H1 (cell line): ENCODE results near the gene APAF1. TPM values are rescaled to one million over a fixed set of nuclear protein-coding genes. Genes with fewer than 3 reads are reported as not detected.

Source experiments
- CTCF ChIA-PET: fragments of 300-600 bp; sonication (Branson Sonifier 250); formaldehyde crosslinking; loops from one replicate; lab custom pipeline; 2021; ENCODE audit not compliant: partially characterized antibody; lab: Charles Lee
- POLR2A ChIA-PET: fragments of 300-600 bp; sonication (Branson Sonifier 250); formaldehyde crosslinking; loops from one replicate; lab custom pipeline; 2021; ENCODE audit warnings: inconsistent platforms; ENCODE audit not compliant: partially characterized antibody; lab: Charles Lee
- DNase-seq, 2 experiments: peaks; one replicate each; pipeline versions ENCODE4 v3.0.0 to v3.0.0-alpha.2; 2010 to 2022; ENCODE audit warnings: low spot score in 2 of 2, low read depth in 1 of 2, mixed read lengths in 1 of 2
- FAIRE-seq: peaks from 2 replicates; lab custom pipeline; 2011; peaks lifted over from hg19 to GRCh38; lab: Jason Lieb, UNC
- H2AFZ ChIP-seq: 2 replicates; pipeline ENCODE4 v1.8.1; 2012; ENCODE audit warnings: low read length, inconsistent platforms
- H2AK5ac ChIP-seq: 2 replicates; pipeline ENCODE4 v1.6.1; 2013; ENCODE audit warnings: low read depth, low read length
- H2BK120ac ChIP-seq: replicated peaks from 2 replicates; pipeline ENCODE3; 2013; ENCODE audit warnings: low read depth, low read length, inconsistent platforms
- H2BK12ac ChIP-seq: 2 replicates; pipeline ENCODE4 v1.6.1; 2013; ENCODE audit warnings: low read depth, low read length
- H2BK15ac ChIP-seq: 2 replicates; pipeline ENCODE4 v1.6.1; 2013; ENCODE audit warnings: low read length
- H2BK20ac ChIP-seq: 2 replicates; pipeline ENCODE4 v1.6.1; 2013; ENCODE audit warnings: low read length
- H2BK5ac ChIP-seq: 2 replicates; pipeline ENCODE4 v1.6.1; 2013; ENCODE audit warnings: low read depth, low read length
- H3K14ac ChIP-seq: 2 replicates; pipeline ENCODE4 v1.6.1; 2013; ENCODE audit warnings: inconsistent platforms; ENCODE audit not compliant: insufficient read length
- H3K18ac ChIP-seq: 2 replicates; pipeline ENCODE4 v1.6.1; 2013; ENCODE audit warnings: low read length; ENCODE audit errors: extremely low read depth
- H3K23ac ChIP-seq: 2 replicates; pipeline ENCODE4 v1.6.1; 2013; ENCODE audit warnings: inconsistent platforms; ENCODE audit not compliant: insufficient read length
- H3K23me2 ChIP-seq: 2 replicates; pipeline ENCODE4 v1.6.1; 2013; ENCODE audit warnings: low read depth, low read length
- H3K27ac ChIP-seq: 2 replicates; pipeline ENCODE4 v1.6.1; 2011; ENCODE audit warnings: low read depth, low read length, inconsistent platforms
- H3K27me3 ChIP-seq, 4 experiments: replicated peaks in 1 of 4; 1 replicate in 1 of 4; 2 replicates in 3 of 4; pipeline versions ENCODE4 v1.6.1 to v1.8.1; 2011 to 2013; ENCODE audit warnings: low read length in 3 of 4, mild to moderate bottlenecking in 3 of 4, inconsistent platforms in 2 of 4, mixed read lengths in 2 of 4, moderate library complexity in 1 of 4; ENCODE audit not compliant: control insufficient read depth in 3 of 4, insufficient read depth in 3 of 4; ENCODE audit errors: extremely low read depth in 1 of 4
- H3K36me3 ChIP-seq, 4 experiments: 2 replicates each; pipeline versions ENCODE4 v1.6.1 to v1.8.1; 2011 to 2013; ENCODE audit warnings: mild to moderate bottlenecking in 4 of 4, low read length in 3 of 4, moderate library complexity in 2 of 4, control low read depth in 1 of 4, inconsistent platforms in 1 of 4; ENCODE audit not compliant: insufficient read depth in 4 of 4, control insufficient read depth in 2 of 4
- H3K4ac ChIP-seq: replicated peaks from 2 replicates; pipeline ENCODE3; 2013; ENCODE audit warnings: low read length, low read depth, mixed read lengths, inconsistent platforms; ENCODE audit not compliant: insufficient read length
- H3K4me1 ChIP-seq, 4 experiments: replicated peaks in 1 of 4; 1 replicate in 1 of 4; 2 replicates in 3 of 4; pipeline versions ENCODE4 v1.6.1 to v1.8.1; 2011 to 2013; ENCODE audit warnings: low read length in 3 of 4, inconsistent platforms in 2 of 4, mixed read lengths in 1 of 4; ENCODE audit not compliant: insufficient read depth in 4 of 4, control insufficient read depth in 3 of 4
- H3K4me2 ChIP-seq, 2 experiments: 2 replicates each; pipeline versions ENCODE4 v1.6.1 to v1.8.1; 2011 to 2013; ENCODE audit warnings: low read depth in 2 of 2, low read length in 2 of 2, control low read depth in 1 of 2, inconsistent platforms in 1 of 2, mild to moderate bottlenecking in 1 of 2; ENCODE audit not compliant: insufficient read depth in 1 of 2
- H3K4me3 ChIP-seq, 4 experiments: fragments of 200-600, 300-600 bp in 1 of 4; sonication (generic), shearing (Covaris generic), sonication (Bioruptor Twin) in 1 of 4; 2 replicates each; pipeline versions ENCODE4 v1.5.1 to v1.8.1; 2011 to 2016; ENCODE audit warnings: low read length in 4 of 4, low read depth in 3 of 4, control low read depth in 2 of 4, inconsistent platforms in 2 of 4, mild to moderate bottlenecking in 2 of 4, mixed read lengths in 1 of 4, moderate library complexity in 1 of 4; ENCODE audit not compliant: insufficient read depth in 2 of 4; ENCODE audit errors: extremely low read depth in 1 of 4
- H3K56ac ChIP-seq: replicated peaks from 2 replicates; pipeline ENCODE3; 2013; ENCODE audit warnings: low read depth, mild to moderate bottlenecking, mixed read lengths, low read length, inconsistent platforms; ENCODE audit not compliant: insufficient read length
- H3K79me1 ChIP-seq: 2 replicates; pipeline ENCODE4 v1.6.1; 2013; ENCODE audit warnings: low read depth, low read length, control low read depth
- H3K79me2 ChIP-seq, 2 experiments: 2 replicates each; pipeline versions ENCODE4 v1.6.1 to v1.8.1; 2012 to 2013; ENCODE audit warnings: low read length in 2 of 2, mild to moderate bottlenecking in 2 of 2, inconsistent platforms in 1 of 2; ENCODE audit not compliant: insufficient read depth in 2 of 2, control insufficient read depth in 1 of 2
- H3K9ac ChIP-seq, 4 experiments: replicated peaks in 1 of 4; 1 replicate in 1 of 4; 2 replicates in 3 of 4; pipeline versions ENCODE4 v1.6.1 to v1.8.1; 2011 to 2013; ENCODE audit warnings: low read depth in 3 of 4, low read length in 3 of 4, control low read depth in 2 of 4, mild to moderate bottlenecking in 2 of 4, moderate library complexity in 2 of 4, inconsistent platforms in 1 of 4; ENCODE audit errors: extremely low read depth in 1 of 4
- H3K9me3 ChIP-seq, 2 experiments: 2 replicates each; pipeline versions ENCODE4 v1.6.1 to v1.8.1; 2012 to 2013; ENCODE audit warnings: mild to moderate bottlenecking in 2 of 2, moderate library complexity in 2 of 2, control low read depth in 1 of 2, inconsistent platforms in 1 of 2, low read depth in 1 of 2, low read length in 1 of 2, mixed read lengths in 1 of 2; ENCODE audit not compliant: insufficient read depth in 2 of 2
- H4K20me1 ChIP-seq, 2 experiments: replicated peaks in 1 of 2; 2 replicates each; pipeline versions ENCODE3 to v1.8.1; 2011 to 2013; ENCODE audit warnings: inconsistent platforms in 2 of 2, low read length in 2 of 2, mild to moderate bottlenecking in 1 of 2; ENCODE audit not compliant: insufficient read depth in 2 of 2, control insufficient read depth in 1 of 2
- H4K5ac ChIP-seq: 2 replicates; pipeline ENCODE4 v1.6.1; 2013; ENCODE audit warnings: low read length, low read depth, mixed read lengths, inconsistent platforms; ENCODE audit not compliant: insufficient read length
- H4K8ac ChIP-seq: 2 replicates; pipeline ENCODE4 v1.8.0; 2013; ENCODE audit warnings: mild to moderate bottlenecking, moderate library complexity, low read length, inconsistent platforms; ENCODE audit not compliant: insufficient read depth; ENCODE audit errors: extremely low read depth
- H4K91ac ChIP-seq: replicated peaks from 2 replicates; pipeline ENCODE3; 2013; ENCODE audit warnings: low read length, mixed read lengths, inconsistent platforms; ENCODE audit not compliant: insufficient read length
- ASH2L ChIP-seq: fragments of 200-600, 300-600 bp; sonication (generic); IDR thresholded peaks from one replicate; pipeline ENCODE4 v1.7.1; 2017; ENCODE audit warnings: low read length
- JUN ChIP-seq: IDR thresholded peaks from 2 replicates; pipeline ENCODE4 v1.6.1; 2011; ENCODE audit warnings: low read depth, mild to moderate bottlenecking, improper control_type of control experiment, low read length
- KDM5A ChIP-seq: fragments of 200-600 bp; IDR thresholded peaks from 2 replicates; pipeline ENCODE4 v1.7.1; 2012; ENCODE audit warnings: mild to moderate bottlenecking, low read length, inconsistent platforms, mixed read lengths
- RFX5 ChIP-seq: IDR thresholded peaks from 2 replicates; pipeline ENCODE4 v1.6.1; 2011; ENCODE audit warnings: low read depth, low read length, improper control_type of control experiment, borderline replicate concordance
- TAF7 ChIP-seq: optimal IDR thresholded peaks from 2 replicates; pipeline ENCODE3; 2011; ENCODE audit warnings: low read depth, mild to moderate bottlenecking, inconsistent platforms, low read length, moderate library complexity, borderline replicate concordance
- TBP ChIP-seq: IDR thresholded peaks from 2 replicates; pipeline ENCODE4 v1.6.1; 2011; ENCODE audit warnings: low read depth, low read length, improper control_type of control experiment
- WGBS, 2 experiments: shearing (Covaris generic) in 1 of 2; methylation state at CpG; one replicate each; pipeline versions ENCODE4 v1.1.6 to v1.1.7; 2013 to 2015; ENCODE audit warnings: low lambda C conversion rate in 2 of 2, mixed read lengths in 2 of 2, inconsistent platforms in 1 of 2, low coverage in 1 of 2, missing lambda C conversion rate in 1 of 2; ENCODE audit not compliant: insufficient replicate concordance in 2 of 2, insufficient coverage in 1 of 2, insufficient read length in 1 of 2; ENCODE audit errors: extremely low coverage in 1 of 2, missing lambda C conversion rate in 1 of 2; 5-methylcytosine and 5-hydroxymethylcytosine counted together
- polyA plus RNA-seq, 7 experiments: library from polyadenylated mRNA; depleted of rRNA in 3 of 7; stranded (reverse) in 5 of 7; unstranded in 2 of 7; fragments of >200 nt in 5 of 7; fragments of 200-250 nt in 2 of 7; gene quantifications; 1 replicate in 5 of 7; 2 replicates in 1 of 7; 4 replicates in 1 of 7; pipeline versions ENCODE4 v1.2.1 to v1.2.3, GENCODE V29; 2011 to 2013; ENCODE audit warnings: missing spikeins in 2 of 7, mixed read lengths in 2 of 7
- total RNA-seq: library from RNA; stranded (reverse); fragmentation: NEBNext Ultra II Directional; extraction: Animal tissue kit (Norgen Biotek cat#: 25700); gene quantifications from 2 replicates; pipeline ENCODE4 v1.2.1, GENCODE V29; 2021
- TF ChIP-seq, protein P1 (sequence below): IDR thresholded peaks from 2 replicates; pipeline ENCODE4 v1.6.1; 2011; ENCODE audit warnings: low read depth, mild to moderate bottlenecking, low read length; ENCODE audit not compliant: insufficient read depth
- TF ChIP-seq, protein P2 (sequence below): IDR thresholded peaks from 2 replicates; pipeline ENCODE4 v1.6.1; 2012; ENCODE audit warnings: inconsistent platforms

The APAF1 gene
- total and polyA plus RNA-seq, 2 of the 8 experiments (the other 6 are each of a cell fraction or from before 2014, with no cell fraction given), result 4.7 to 22.6 TPM

DNA sequence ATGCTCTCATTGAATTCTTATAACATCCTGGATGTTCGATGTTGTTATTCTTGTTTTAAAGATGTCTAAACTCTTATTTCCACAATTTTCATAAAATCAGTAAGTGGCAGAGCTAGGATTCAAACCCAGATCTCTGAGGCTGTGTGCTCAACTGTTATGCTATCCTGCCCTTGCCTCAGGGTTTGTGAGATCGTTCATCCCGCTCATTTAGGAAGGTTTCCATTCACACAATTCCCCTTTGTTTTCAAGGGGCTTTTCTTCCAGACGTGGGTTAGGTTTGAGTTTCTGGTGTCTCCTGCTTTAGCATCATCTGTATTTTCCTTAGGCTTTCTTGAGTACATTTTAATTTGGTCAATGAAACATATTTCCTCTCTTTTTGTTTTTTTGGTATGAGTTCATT lies 69.3 kb downstream of the APAF1 start:
- Histone ChIP-seq H4K91ac (no peak overlapping the region), H2BK120ac (no peak overlapping the region), H2BK12ac (no peak overlapping the region), H2AFZ (no peak overlapping the region), H3K27me3 (no peaks in the 10 kb centered on the region), H3K4ac (no peak overlapping the region), H3K4me1 (no peaks in the 10 kb centered on the region), H3K23me2 (no peaks in the 10 kb centered on the region), H3K4me3 (no peak overlapping the region), H3K4me2 (no peak overlapping the region), H3K79me2 (no peaks in the 10 kb centered on the region), H3K9me3 (no peaks in the 10 kb centered on the region), H2BK5ac (no peak overlapping the region), H3K18ac (no peak overlapping the region), H2BK20ac (no peak overlapping the region), H4K8ac (no peak overlapping the region), H3K36me3 (peaks cover 0 to 4% (median under 1%) of the 10 kb centered on the region in 4 experiments; a peak in 2 of 8 replicates), H3K9ac (no peak overlapping the region), H4K20me1 (no peaks in the 10 kb centered on the region), H2BK15ac (no peak overlapping the region), H3K56ac (no peak overlapping the region), H4K5ac (no peak overlapping the region), H3K79me1 (no peaks in the 10 kb centered on the region), H2AK5ac (no peak overlapping the region), H3K14ac (no peak overlapping the region), H3K23ac (no peak overlapping the region), H3K27ac (no peak overlapping the region)
- ChIA-PET CTCF (no interaction called here), POLR2A (no interaction called here)
- WGBS, 2 experiments, result 87% methylated on average over 4 of the region's 4 CpGs; no CpG with 5 or more reads in 1 of the 2 experiments
- FAIRE-seq, result no peak
- no peak for DNase-seq
- TF ChIP-seq ASH2L, result no peak
- TF ChIP-seq JUN, result no peak
- TF ChIP-seq TBP, result no peak
- no peak for TF ChIP-seq RFX5
- TF ChIP-seq, protein P1, sequence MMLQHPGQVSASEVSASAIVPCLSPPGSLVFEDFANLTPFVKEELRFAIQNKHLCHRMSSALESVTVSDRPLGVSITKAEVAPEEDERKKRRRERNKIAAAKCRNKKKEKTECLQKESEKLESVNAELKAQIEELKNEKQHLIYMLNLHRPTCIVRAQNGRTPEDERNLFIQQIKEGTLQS, result no peak
- no peak for TF ChIP-seq KDM5A
- TF ChIP-seq, protein P2, sequence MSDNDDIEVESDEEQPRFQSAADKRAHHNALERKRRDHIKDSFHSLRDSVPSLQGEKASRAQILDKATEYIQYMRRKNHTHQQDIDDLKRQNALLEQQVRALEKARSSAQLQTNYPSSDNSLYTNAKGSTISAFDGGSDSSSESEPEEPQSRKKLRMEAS, result no peak
- TF ChIP-seq TAF7, result no peak
